HG03571 (cell line): ENCODE measurements around the gene NALCN.

Experiments
- ATAC-seq: cut with Tn5 transposase; IDR thresholded peaks from one replicate; pipeline ENCODE4 v1.9.1; 2021; ENCODE audit not compliant: unreplicated experiment

The NALCN gene

GRCh38 chr13:101049166-101049850 lies 367.0 kb downstream of the NALCN start:
- ATAC-seq: no peak

GRCh38 chr13:101036546-101036945 lies 379.8 kb downstream of the NALCN start:
- no peak for ATAC-seq

- no peak for ATAC-seq
These were observed 381.1 kb downstream of the NALCN start for GRCh38 chr13:101035119-101035620.

GRCh38 chr13:101026736-101027398 lies 389.4 kb downstream of the NALCN start:
- no peak for ATAC-seq

- ATAC-seq: no peak
These were observed 390.0 kb downstream of the NALCN start for GRCh38 chr13:101026328-101026727.

- no peak for ATAC-seq
These were observed 390.4 kb downstream of the NALCN start for GRCh38 chr13:101025925-101026324.

GRCh38 chr13:101025519-101025918 lies 390.8 kb downstream of the NALCN start:
- ATAC-seq: no peak

- ATAC-seq: no peak
These were observed 397.2 kb downstream of the NALCN start for GRCh38 chr13:101019126-101019525.

GRCh38 chr13:101018720-101019119 lies 397.6 kb downstream of the NALCN start:
- no peak for ATAC-seq

- no peak for ATAC-seq
These were observed 399.0 kb downstream of the NALCN start for GRCh38 chr13:101017123-101017872.

- no peak for ATAC-seq
These were observed 399.8 kb downstream of the NALCN start for GRCh38 chr13:101016475-101016874.

- no peak for ATAC-seq
These were observed 403.1 kb downstream of the NALCN start for GRCh38 chr13:101013245-101013644.

GRCh38 chr13:101010100-101010499 lies 406.2 kb downstream of the NALCN start:
- no peak for ATAC-seq

GRCh38 chr13:101007245-101007644 lies 409.1 kb downstream of the NALCN start:
- ATAC-seq: no peak
